ENCODE data around the gene FARSA.
"Not testable (repeated sequence)": the region's sequence is repeated elsewhere in the genome, so short reads cannot be mapped to it uniquely, and the experiment has no call there.

- TF ChIP-seq POLR2AphosphoS5, POLR2A (IDR thresholded peaks at IDR 0.05; ENCODE audit: low read depth, low read length): not testable (repeated sequence)
These were observed 42.6 kb upstream of the FARSA start for GRCh38 chr19:12976109-12976508.

Data from GM12891 (cell line).